ENCODE measurements around the gene GRM8. TPM values are rescaled to one million over a fixed set of nuclear protein-coding genes. Genes with fewer than 3 reads are reported as not detected.

GRM8 gene
- total RNA-seq, 2 experiments from 2014 or later = not detected

DNA sequence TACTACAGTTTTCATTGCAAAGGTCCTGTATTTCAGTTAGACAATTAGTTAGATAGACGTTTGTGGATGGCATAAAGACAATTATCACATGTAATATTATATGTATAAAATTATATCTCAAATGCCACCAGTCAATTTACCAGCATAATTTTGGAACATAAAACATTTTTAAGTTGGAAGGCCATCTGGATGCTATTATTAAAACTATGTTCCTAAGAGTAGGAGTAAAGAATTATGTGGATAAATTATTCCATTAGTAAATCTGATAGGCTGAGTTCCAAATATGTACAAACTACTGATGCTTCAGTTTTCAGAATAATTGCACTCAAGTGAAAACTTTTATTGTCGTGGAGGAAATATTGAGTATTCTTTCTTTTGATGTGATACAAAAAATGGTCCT, 790.3 kb downstream of the GRM8 start:
- H3K79me2 ChIP-seq (ENCODE audit: insufficient read depth, low read depth, low read length) = no peaks in the 10 kb centered on the region
- H3K36me3 ChIP-seq (ENCODE audit: insufficient read depth, low read length) = no peaks in the 10 kb centered on the region
- intact Hi-C loops (cut with micrococcal nuclease; ENCODE audit: unreplicated experiment) = no loop called here
- TF ChIP-seq EZH2phosphoT487 (IDR thresholded peaks at IDR 0.05; ENCODE audit: borderline replicate concordance, low read depth, low read length) = no peak
- TF ChIP-seq, protein P1, sequence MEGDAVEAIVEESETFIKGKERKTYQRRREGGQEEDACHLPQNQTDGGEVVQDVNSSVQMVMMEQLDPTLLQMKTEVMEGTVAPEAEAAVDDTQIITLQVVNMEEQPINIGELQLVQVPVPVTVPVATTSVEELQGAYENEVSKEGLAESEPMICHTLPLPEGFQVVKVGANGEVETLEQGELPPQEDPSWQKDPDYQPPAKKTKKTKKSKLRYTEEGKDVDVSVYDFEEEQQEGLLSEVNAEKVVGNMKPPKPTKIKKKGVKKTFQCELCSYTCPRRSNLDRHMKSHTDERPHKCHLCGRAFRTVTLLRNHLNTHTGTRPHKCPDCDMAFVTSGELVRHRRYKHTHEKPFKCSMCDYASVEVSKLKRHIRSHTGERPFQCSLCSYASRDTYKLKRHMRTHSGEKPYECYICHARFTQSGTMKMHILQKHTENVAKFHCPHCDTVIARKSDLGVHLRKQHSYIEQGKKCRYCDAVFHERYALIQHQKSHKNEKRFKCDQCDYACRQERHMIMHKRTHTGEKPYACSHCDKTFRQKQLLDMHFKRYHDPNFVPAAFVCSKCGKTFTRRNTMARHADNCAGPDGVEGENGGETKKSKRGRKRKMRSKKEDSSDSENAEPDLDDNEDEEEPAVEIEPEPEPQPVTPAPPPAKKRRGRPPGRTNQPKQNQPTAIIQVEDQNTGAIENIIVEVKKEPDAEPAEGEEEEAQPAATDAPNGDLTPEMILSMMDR (conservative IDR thresholded peaks at IDR 0.05; ENCODE audit: low read length) = no peak
- H3K27ac ChIP-seq (ENCODE audit: low read depth, low read length, poor library complexity, severe bottlenecking) = no peak overlapping the region
- H4K20me1 ChIP-seq (ENCODE audit: insufficient read depth, low read length) = no peaks in the 10 kb centered on the region
- H3K4me2 ChIP-seq (ENCODE audit: low read length) = no peak overlapping the region
- no TSS peak for BruUV-seq (replicated peaks)
- H3K4me1 ChIP-seq (ENCODE audit: insufficient read depth, low read length, poor library complexity, severe bottlenecking) = no peaks in the 10 kb centered on the region
- no peaks in the 10 kb centered on the region for H3K9me2 ChIP-seq (ENCODE audit: insufficient read depth, low read length)
- H2AFZ ChIP-seq (ENCODE audit: low read length) = no peak overlapping the region
- ChIA-PET CTCF (ENCODE audit: unreplicated experiment) (no interaction called here), POLR2A (no interaction called here)
- H3K9me3 ChIP-seq (ENCODE audit: low read length) = no peaks in the 10 kb centered on the region
- no peak for DNase-seq (ENCODE audit: low spot score)
- no peak overlapping the region for H3K4me3 ChIP-seq (ENCODE audit: low read depth, low read length, poor library complexity, severe bottlenecking)

DNA sequence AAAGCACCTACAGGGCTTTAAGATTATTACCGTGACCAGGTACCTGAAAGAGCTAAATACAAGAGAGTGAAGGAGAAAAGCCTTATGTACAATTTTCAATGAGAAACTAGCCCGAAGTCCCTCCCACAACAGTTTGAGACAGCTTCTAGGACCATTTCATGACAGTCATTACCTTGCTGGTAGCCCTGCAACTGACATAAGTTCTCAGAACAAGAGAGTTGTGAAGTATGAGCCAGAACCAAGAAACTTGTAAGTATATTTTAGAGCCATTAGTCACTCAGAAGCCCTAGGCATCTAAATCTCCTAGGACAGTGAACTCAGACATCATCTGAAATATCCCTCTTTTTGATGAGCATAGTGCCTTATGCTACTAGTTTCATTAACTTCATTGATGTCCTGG, 792.1 kb downstream of the GRM8 start:
- no peak for DNase-seq (ENCODE audit: low spot score)
- intact Hi-C loops (cut with micrococcal nuclease; ENCODE audit: unreplicated experiment) = no loop called here
- no peaks in the 10 kb centered on the region for H3K9me3 ChIP-seq (ENCODE audit: low read length)
- BruUV-seq (replicated peaks) = no TSS peak
- H4K20me1 ChIP-seq (ENCODE audit: insufficient read depth, low read length) = no peaks in the 10 kb centered on the region
- ChIA-PET POLR2A (no interaction called here), CTCF (ENCODE audit: unreplicated experiment) (no interaction called here)
- H2AFZ ChIP-seq (ENCODE audit: low read length) = no peak overlapping the region
- H3K4me1 ChIP-seq (ENCODE audit: insufficient read depth, low read length, poor library complexity, severe bottlenecking) = no peaks in the 10 kb centered on the region
- no peak overlapping the region for H3K4me3 ChIP-seq (ENCODE audit: low read depth, low read length, poor library complexity, severe bottlenecking)
- no peak overlapping the region for H3K27ac ChIP-seq (ENCODE audit: low read depth, low read length, poor library complexity, severe bottlenecking)
- TF ChIP-seq EZH2phosphoT487 (IDR thresholded peaks at IDR 0.05; ENCODE audit: borderline replicate concordance, low read depth, low read length) = no peak
- TF ChIP-seq, protein P1 (conservative IDR thresholded peaks at IDR 0.05; ENCODE audit: low read length) = no peak
- no peaks in the 10 kb centered on the region for H3K79me2 ChIP-seq (ENCODE audit: insufficient read depth, low read depth, low read length)
- H3K9me2 ChIP-seq (ENCODE audit: insufficient read depth, low read length) = no peaks in the 10 kb centered on the region
- H3K4me2 ChIP-seq (ENCODE audit: low read length) = no peak overlapping the region
- no peaks in the 10 kb centered on the region for H3K36me3 ChIP-seq (ENCODE audit: insufficient read depth, low read length)

DNA sequence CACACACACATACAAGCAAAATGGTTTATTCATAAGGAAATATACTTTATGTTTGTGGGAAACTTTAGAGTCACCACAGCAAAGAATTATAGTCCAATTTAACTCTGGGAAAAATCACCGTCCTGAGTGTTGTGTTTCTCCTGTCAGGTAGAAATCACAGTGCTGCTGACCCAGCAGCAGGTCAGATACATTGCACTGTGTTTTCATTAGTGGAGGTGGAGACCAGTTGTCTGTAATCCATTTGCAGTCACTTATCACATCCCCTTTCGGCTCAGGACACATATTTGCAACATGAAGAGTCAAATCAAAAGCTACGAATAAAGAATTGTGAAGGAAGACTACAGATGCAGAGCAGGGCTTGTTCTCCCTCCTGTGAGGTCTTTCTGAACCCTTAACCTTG, 799.6 kb downstream of the GRM8 start:
- CTCF ChIA-PET (ENCODE audit: unreplicated experiment) = interaction anchor here (0.6 kb wide), 1 partner anchor 27 kb away, joined by 4 read pairs; no protein-coding TSS in a partner anchor
- BruUV-seq (replicated peaks) = no TSS peak

More for the DNA sequence above, 799.6 kb downstream of the GRM8 start:
- no peak overlapping the region for H2AFZ ChIP-seq (ENCODE audit: low read length)
- no peaks in the 10 kb centered on the region for H3K36me3 ChIP-seq (ENCODE audit: insufficient read depth, low read length)
- no peak overlapping the region for H3K4me3 ChIP-seq (ENCODE audit: low read depth, low read length, poor library complexity, severe bottlenecking)
- TF ChIP-seq, protein P1 (conservative IDR thresholded peaks at IDR 0.05; ENCODE audit: low read length) = no peak
- no peak for TF ChIP-seq EZH2phosphoT487 (IDR thresholded peaks at IDR 0.05; ENCODE audit: borderline replicate concordance, low read depth, low read length)
- no peak overlapping the region for H3K4me2 ChIP-seq (ENCODE audit: low read length)
- POLR2A ChIA-PET = interaction anchor here (0.6 to 0.7 kb wide), 2 partner anchors 40 to 98 kb away, joined by 3 to 4 read pairs; no protein-coding TSS in a partner anchor
- H3K9me2 ChIP-seq (ENCODE audit: insufficient read depth, low read length) = no peaks in the 10 kb centered on the region
- H4K20me1 ChIP-seq (ENCODE audit: insufficient read depth, low read length) = no peaks in the 10 kb centered on the region
- intact Hi-C loops (cut with micrococcal nuclease; ENCODE audit: unreplicated experiment) = no loop called here
- H3K4me1 ChIP-seq (ENCODE audit: insufficient read depth, low read length, poor library complexity, severe bottlenecking) = no peaks in the 10 kb centered on the region
- no peaks in the 10 kb centered on the region for H3K9me3 ChIP-seq (ENCODE audit: low read length)
- H3K79me2 ChIP-seq (ENCODE audit: insufficient read depth, low read depth, low read length) = no peaks in the 10 kb centered on the region
- no peak for DNase-seq (ENCODE audit: low spot score)
- no peak overlapping the region for H3K27ac ChIP-seq (ENCODE audit: low read depth, low read length, poor library complexity, severe bottlenecking)
